A204.1 (cell line): ENCODE data around the gene FFAR1.

ENCODE experiments used
- FAIRE-seq: peaks from 2 replicates; lab custom pipeline; 2012; peaks lifted over from hg19 to GRCh38; lab: Jason Lieb, UNC

Gene FFAR1

DNA sequence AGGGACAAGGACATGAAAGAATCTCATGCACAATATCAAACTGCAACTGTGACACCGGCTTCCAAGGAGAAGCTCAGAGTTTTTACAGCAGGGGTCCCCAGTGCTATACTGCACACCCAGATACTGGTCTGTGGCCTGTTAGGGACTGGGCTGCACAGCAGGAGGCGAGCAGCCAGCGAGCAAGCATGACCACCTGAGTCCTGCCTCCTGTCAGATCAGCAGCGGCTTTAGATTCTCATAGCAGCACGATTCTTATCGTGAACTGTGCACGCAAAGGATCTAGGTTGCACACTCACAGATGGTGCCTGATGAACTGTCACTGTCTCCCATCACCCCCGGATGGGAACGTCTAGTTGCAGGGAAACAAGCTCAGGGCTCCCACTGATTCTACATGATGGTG, 31.8 kb upstream of the FFAR1 start:
- no peak for FAIRE-seq

DNA sequence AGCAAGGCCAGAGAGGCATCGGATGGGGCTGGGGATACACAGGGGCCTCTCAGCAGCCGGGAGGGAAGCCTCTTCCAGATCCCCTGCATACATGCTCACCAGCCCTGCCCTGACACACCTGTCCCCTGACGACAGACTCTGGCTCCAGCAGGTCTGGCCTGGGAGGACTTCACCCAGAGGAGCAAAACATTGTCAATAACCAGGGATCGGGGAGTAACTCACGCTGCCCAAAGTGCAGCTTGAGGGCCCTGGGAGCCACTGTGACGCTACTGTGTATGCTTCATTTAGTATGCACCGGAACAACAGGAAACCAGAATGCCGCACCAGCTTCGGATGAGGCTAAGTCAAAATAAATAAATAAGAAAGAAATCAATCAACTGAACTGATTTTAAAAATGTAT, 31.1 kb upstream of the FFAR1 start:
- no peak for FAIRE-seq

DNA sequence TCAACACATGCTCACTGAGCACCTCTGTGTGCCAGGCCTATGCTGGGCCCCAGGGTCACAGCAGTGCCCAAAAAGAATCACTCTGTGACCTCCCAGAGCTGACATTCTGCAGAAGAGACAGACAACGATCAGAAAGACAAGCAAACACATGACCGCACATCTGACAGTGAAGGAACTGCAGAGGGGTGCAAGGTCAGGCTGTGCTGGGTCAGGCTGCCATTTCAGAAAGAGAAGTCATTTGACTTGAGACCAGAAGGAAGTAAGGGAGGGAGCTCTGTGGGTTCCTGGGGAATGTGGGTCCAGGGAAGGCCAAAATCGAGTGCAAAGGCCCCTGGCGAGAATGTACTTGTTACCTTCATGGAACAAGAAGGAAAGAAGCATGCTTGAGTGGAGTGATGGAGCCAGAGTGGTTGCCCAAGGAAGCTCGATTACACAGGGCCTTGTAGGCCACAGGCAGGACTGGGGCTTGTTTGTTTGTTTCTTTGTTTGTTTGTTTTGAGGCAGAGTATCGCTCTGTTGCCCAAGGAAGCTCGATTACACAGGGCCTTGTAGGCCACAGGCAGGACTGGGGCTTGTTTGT, 30.1 kb upstream of the FFAR1 start:
- no peak for FAIRE-seq

DNA sequence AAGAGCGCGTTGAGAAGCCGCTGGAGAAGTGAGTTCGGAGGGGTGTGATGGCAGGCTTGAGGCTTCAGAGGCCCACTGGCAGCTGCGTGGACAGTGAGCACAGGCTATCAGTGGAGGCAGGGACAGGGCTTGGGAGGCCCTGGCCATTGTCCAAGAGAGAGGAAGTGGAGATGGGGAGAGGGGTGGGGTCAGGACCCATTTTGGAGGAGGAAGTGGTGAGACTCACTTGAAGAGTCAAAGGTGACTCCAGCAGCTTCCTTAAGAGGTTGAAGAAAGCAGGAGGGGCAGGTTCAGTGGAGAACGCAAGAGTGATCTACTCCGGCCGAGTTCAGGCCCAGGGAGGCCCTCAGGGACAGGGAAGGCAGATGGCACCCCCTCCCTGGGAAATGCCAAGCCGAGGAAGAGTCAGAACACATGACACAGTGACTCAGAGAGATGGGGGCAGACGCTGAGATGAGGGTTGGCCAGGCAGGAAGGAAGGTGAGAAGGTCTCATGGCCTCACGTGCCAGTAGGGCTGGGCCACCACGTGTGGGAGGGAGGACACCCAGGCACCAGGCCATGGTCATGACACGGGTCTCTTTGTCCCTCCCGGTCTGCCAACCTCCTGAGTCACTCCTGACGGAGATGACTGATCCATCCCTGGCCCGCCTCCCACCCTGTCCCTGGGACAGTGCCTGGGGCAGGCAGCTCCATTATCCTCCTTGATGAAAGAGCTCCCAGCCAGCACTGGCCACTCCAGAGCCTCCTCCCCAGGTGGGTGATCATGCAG, 28.8 kb upstream of the FFAR1 start:
- FAIRE-seq = no peak

DNA sequence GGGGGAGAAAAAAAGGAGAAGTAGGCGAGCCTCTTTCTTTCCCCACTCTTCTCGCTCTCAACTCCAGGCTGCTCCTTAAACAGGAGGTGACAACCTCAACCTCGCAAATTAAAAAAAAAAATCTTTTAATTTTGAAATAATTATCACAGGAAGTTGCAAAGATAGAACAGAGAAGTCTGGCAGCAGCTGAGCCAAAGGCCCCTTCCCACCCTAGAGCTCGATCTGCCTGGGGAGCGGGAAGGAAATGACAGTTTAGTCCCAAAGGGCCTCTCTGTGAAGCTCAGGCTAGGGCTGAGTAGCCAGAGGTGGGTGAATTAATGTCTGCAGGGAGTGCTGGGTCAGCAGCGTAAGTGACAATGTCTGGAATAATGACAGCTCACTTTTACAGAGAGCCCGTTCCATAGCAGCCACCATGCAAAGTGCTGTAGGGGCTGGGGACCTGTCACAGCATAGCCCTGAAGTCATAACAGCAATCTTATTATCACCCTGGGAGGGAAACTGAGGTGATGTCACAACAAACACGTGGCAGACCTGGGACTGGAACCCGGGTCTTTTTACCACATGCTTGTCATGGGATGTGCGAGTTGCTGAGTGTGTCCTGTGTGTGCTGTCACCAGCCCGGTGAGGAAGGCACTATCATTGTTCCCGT, 27.5 kb upstream of the FFAR1 start:
- FAIRE-seq = no peak

DNA sequence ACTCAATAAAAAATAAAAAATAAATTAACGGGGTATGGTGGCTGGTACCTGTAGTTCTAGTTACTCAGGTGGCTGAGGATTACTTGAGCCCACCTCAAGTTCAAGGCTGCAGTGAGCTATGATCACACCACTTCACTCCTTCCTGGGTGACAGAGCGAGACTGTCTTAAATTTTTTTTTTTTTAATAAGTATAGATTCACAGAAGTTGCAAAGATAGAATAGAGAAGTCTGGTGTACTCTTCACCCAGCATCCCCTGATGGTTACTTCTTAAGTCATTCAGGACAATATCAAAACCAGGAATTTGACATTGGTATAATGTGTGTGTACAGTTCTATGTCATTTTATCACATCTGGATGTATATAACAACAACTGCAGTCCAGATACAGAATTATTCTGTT, 26.4 kb upstream of the FFAR1 start:
- no peak for FAIRE-seq

DNA sequence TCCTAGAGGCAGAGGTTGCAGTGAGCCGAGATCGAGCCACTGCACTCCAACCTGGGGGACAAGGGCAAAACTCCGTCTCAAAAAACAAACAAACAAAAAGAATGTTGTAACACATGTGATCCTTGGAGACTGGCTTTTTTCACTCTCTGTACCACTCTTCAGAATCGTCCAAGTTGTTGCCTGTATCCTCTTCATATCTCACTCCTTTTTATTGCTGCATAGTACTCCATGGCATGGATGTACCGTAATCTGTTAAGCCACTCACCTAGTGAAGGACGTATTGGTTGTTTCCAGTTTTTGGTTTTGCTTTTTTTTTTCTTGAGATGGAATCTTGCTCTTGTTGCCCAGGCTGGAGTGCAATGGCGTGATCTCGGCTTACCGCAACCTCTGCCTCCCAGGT, 25.7 kb upstream of the FFAR1 start:
- no peak for FAIRE-seq

DNA sequence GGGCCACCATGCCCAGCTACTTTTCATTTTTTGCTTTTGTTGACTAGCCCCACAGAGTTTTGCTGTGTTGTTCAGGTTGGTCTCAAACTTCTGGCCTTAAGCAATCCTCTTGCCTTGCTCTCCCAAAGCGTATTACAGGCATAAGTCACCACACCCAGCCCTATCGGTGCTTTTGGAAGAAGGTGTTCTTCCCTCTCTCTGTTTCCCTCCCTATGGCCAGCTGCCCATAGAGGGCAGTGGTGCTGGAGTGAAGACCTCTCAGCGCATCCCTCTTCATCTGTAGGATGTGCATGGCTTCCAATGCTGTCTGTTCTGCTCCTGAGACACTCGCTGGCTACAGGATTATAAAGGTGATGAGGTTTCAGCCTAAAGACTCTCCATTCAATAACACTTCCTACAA, 20.1 kb upstream of the FFAR1 start:
- FAIRE-seq = no peak

DNA sequence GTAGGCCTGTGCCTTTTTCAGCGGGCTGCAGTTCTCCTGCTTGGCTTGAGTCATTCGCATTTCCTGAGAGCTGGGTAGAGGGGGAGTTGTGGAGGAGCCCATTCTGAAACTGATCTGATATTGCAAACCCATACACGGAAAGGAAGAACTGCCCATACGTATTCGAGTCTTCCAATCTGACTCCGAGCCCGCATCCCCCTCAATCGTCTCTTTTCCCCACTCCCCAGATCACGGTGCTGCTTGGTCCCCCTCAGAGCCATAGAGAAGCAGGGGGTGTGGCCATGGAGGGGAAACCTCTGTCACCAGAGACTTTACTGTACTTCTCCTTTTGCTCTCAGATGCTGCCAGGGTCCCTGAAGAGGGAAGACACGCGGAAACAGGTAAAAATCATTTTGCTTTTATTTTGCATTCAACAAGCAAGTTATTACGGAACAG, 18.8 kb upstream of the FFAR1 start, which contains the start of gene CD22:
CD22 (plus strand) TSS at position 337 of the 435 bp plus-strand sequence. CDS start 2,854 bp downstream, outside the sequence.
- FAIRE-seq = no peak

DNA sequence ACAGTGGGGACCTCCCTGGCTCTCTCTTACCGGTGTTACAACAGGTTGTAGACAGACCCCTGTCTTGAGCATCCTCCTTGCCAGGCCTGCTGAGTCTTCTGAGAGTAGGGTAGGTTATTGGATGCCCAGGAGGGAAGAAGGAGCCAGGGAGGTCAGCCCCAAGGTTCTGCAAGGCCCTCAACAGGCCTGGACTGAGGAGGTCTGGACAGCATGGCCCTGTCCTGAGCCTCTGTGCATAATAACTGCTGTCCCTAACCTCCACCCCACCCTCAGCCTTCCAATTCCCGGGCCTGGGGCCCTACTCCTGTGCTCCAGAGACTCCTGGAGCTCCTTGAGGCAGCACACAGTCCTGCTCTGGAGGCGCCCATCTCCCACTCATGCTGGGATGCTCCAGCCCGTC, 18.4 kb upstream of the FFAR1 start:
- no peak for FAIRE-seq

DNA sequence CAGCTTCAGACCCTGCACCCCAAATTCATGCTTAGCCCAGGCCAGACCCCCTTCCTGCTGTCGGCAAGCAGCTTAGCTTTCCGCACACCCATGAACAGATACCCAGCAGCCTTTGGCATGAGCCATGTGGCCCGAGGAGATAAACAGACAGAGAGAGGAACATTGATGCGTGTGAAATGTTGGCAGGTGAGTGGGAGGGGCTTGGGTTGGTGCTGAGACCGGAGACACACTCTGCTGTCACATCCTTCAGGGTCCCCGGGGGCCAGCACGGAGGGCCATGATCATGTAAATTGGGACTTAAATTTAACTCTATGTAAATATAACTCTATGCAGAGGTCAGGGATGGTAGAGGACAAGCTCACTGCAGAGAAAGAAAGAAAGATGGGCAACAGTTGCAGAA, 17.2 kb upstream of the FFAR1 start:
- no peak for FAIRE-seq

DNA sequence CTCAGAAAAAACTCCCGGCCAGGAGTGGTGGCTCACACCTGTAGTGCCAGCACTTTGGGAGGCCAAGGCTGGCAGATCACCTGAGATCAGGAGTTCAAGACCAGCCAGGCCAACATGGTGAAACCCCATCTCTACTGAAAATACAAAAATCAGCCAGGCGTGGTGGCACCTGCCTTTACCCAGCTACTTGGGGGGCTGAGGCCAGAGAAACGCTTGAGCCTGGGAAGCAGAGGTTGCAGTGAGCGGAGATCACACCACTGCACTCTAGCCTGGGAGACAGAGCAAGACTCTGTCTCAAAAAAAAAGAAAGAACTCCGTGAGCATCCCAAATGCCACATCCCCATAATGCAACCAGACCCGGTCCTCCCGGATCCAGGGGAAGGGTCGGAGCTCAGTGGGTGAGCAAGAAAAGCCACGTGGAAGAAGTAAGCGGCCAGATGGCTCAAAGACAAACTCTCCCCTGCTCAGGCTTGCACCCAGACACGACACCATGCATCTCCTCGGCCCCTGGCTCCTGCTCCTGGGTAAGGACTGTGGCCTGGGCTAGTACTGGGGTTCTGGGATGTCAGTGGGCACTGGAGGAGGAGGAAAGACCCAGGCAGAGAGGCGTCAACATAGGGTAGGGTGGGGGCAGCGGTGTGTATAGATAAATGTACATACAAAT, 16.0 kb upstream of the FFAR1 start:
- no peak for FAIRE-seq

DNA sequence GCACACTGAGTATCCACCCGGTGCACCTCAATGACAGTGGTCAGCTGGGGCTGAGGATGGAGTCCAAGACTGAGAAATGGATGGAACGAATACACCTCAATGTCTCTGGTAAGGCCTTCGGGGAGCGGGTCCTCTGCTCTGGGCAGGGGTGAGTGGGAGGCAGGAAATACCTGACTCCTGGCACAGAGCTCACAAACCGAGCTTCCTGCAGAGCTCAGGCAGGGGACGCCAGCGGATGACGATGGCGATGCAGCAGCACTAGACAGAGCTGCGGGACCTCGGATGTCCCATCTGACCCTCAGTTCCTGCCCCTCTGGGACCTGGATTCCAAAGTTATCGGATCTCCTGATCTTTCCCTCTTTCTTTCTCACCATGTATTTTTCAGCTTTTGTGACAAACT, 14.9 kb upstream of the FFAR1 start:
- no peak for FAIRE-seq

DNA sequence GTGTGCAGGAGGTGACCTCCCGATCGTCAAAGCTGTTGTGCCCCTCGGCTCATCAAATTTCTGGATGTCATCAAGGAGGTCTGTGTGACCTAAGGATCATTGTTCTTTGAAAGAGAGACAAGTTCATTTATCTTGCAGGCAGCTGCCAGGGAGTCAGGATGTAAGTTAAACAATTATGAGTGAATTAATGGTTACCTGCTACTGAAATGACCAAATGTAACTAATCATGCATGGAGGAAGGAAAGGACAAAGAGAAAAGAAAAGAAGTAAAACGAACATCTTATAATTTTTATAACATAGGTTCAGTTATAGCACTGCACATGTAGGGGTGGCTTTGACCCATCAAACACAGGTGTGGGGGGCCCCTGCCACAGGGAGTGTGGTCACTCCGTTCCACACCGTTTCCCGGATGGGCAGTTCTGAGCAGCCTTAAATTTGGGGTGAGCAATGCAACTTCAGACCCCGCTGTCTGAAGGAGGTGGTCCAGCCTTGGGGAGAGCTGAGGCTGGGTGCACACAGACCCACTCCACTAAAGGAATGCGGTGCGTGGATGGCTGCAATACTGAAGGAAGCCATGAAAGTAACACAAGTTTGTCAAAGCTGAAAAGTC, 13.5 kb upstream of the FFAR1 start:
- FAIRE-seq = no peak

DNA sequence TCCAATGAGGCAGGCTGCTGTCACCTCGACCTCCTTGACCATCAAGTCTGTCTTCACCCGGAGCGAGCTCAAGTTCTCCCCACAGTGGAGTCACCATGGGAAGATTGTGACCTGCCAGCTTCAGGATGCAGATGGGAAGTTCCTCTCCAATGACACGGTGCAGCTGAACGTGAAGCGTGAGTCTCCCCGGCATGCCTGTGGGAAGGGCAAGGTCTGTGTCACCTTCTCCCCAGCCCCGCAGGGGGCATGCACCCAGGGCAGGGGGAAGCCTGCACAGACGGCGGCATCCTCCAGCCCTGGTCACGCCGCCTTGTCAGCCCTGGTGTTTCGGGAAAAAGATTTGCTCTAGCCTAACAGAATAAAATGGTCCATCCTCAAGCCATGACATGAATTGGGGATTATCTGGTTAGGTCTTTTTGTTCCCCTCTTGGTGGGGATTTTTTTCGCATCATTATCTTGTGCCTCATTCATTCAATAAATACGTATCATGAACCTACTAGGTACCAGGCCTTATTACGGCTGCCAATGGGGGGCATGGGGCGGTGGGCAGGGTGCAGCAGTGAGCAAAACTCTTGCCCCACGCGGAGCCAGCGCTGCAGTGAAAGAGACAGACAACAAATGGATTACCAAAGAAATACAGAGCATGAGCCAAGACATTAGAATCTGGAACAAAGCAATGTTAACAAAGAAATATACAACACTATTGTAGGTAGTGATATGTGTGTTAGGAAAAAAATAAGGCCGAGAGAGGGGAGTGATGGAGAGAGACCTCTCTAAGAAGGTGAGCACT, 11.3 kb upstream of the FFAR1 start:
- FAIRE-seq = no peak

DNA sequence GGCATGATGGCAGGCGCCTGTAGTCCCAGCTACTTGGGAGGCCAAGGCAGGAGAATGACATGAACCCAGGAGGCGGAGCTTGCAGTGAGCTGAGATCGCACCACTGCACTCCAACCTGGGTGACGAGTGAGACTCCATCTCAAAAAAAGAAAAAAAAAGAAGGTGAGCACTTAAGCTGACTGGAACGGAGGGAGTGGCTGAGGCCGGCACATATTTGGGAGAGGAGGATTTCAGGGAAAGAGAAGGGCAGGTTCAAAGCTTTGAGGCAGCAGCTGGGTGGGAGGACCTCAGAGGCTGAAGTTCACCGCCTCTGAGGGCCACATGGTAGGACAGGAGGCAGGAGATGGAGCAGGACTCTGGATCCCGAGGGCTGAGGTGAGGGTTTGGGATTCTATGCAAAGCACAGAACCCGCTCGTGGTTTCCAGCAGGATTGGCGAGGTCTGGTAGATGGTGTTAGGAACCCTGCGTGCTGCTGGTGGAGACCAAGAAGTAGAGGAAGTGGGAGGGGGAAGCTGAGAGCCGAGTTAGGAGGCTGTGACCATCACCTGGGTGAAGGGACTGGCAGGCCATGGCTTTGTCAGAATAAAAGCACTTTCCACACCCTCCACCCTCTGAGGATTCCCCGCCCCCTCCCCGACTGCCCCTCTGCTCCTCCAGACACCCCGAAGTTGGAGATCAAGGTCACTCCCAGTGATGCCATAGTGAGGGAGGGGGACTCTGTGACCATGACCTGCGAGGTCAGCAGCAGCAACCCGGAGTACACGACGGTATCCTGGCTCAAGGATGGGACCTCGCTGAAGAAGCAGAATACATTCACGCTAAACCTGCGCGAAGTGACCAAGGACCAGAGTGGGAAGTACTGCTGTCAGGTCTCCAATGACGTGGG, 10.4 kb upstream of the FFAR1 start:
- FAIRE-seq = no peak

DNA sequence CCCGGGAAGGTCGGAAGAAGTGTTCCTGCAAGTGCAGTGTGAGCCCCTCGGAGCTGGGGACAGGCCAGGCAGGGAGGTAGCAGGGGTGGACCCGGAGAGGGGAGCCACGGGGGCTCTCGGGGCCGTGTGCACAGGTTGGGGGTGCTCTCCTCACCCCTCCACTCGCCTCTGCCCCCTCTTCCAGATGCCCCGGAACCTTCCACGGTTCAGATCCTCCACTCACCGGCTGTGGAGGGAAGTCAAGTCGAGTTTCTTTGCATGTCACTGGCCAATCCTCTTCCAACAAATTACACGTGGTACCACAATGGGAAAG, 9.8 kb upstream of the FFAR1 start:
- FAIRE-seq = no peak

DNA sequence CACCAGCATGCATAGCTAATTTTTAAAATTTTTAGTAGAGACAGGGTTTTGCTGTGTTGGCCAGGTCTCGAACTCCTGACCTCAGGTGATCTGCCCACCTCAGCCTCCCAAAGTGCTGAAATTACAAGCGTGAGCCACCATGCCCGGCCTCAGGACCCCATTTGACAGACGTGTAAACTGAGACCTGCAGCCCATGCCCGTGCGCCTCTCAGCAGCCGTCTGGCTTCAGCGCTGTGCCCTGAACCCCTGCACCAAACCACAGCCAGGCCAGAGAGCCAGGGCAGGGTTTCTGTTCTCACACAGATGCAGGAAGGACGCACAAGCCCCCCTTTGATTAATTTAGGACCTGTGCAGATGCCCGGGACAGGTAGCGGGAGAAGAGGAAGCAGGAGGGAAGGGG, 7.3 kb upstream of the FFAR1 start:
- no peak for FAIRE-seq

DNA sequence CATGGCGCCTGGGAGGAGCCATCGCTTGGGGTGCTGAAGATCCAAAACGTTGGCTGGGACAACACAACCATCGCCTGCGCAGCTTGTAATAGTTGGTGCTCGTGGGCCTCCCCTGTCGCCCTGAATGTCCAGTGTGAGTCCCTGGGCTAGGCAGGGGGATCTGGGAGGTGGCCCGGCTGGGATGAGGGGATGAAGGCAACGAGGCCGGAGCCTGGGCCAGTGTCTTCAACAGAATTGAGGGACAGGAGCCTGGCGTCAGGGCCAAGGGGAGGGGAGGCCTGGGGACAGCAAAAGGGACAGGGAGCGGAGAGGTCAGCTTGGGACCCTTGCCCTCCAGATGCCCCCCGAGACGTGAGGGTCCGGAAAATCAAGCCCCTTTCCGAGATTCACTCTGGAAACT, 6.7 kb upstream of the FFAR1 start:
- no peak for FAIRE-seq

DNA sequence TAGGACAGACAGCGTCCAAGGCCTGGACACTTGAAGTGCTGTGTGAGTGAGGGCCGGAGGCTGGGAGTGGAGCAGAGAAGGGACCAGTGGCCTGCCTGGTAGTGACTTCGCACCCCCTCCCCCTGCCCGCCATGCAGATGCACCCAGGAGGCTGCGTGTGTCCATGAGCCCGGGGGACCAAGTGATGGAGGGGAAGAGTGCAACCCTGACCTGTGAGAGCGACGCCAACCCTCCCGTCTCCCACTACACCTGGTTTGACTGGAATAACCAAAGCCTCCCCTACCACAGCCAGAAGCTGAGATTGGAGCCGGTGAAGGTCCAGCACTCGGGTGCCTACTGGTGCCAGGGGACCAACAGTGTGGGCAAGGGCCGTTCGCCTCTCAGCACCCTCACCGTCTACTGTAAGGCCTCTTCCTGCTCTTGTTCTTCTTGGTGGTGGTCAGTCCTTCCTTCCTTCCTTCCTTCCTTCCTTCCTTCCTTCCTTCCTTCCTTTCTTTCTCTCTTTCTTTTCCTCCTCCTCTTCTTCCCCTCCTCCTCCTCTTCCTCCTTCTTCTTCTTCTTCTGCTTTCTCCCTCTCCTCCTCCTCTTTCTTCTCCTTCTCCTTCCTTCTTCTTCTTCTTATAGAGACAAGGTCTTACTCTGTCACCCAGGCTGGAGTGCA, 6.0 kb upstream of the FFAR1 start:
- no peak for FAIRE-seq
